Neural progenitor cell (in vitro differentiated cells): Measurements from ENCODE around the gene UBE2O. TPM values are rescaled to one million over a fixed set of nuclear protein-coding genes. Genes with fewer than 3 reads are reported as not detected.

Experiments
- DNase-seq: peaks from one replicate; pipeline ENCODE4 v3.0.0-alpha.2; 2016; ENCODE audit warnings: low spot score
- H2AFZ ChIP-seq: fragments of 200-600 bp; sonication (generic); replicated peaks from 2 replicates; pipeline ENCODE4 v1.6.1; 2016; ENCODE audit warnings: antibody characterized with exemption
- H3F3A ChIP-seq: fragments of 200-600 bp; sonication (generic); 2 replicates; pipeline ENCODE4 v1.6.1; 2016; ENCODE audit warnings: antibody characterized with exemption, low read depth
- H3K27ac ChIP-seq: fragments of 200-600 bp; sonication (generic); 2 replicates; pipeline ENCODE4 v1.5.1; 2016; ENCODE audit warnings: mild to moderate bottlenecking
- H3K27me3 ChIP-seq: fragments of 200-600 bp; sonication (generic); 2 replicates; pipeline ENCODE4 v1.6.1; 2016; ENCODE audit warnings: mild to moderate bottlenecking, moderate library complexity
- H3K36me3 ChIP-seq: fragments of 200-600 bp; sonication (generic); 2 replicates; pipeline ENCODE4 v1.5.1; 2016
- H3K4me1 ChIP-seq: fragments of 200-600 bp; sonication (generic); 2 replicates; pipeline ENCODE4 v1.6.1; 2016; ENCODE audit warnings: mixed run types
- H3K4me2 ChIP-seq: fragments of 200-600 bp; sonication (generic); 2 replicates; pipeline ENCODE4 v1.6.1; 2016
- H3K4me3 ChIP-seq: fragments of 200-600 bp; sonication (generic); 2 replicates; pipeline ENCODE4 v1.5.1; 2016
- H3K79me2 ChIP-seq: fragments of 200-600 bp; sonication (generic); 2 replicates; pipeline ENCODE4 v1.6.1; 2016; ENCODE audit warnings: low read depth
- H3K9ac ChIP-seq: fragments of 200-600 bp; sonication (generic); 2 replicates; pipeline ENCODE4 v1.6.1; 2016
- H3K9me3 ChIP-seq: fragments of 200-600 bp; sonication (generic); 2 replicates; pipeline ENCODE4 v1.5.1; 2016; ENCODE audit warnings: low read depth
- H4K20me1 ChIP-seq: fragments of 200-600 bp; sonication (generic); 2 replicates; pipeline ENCODE4 v1.6.1; 2016; ENCODE audit warnings: low read depth
- H3K27ac Mint-ChIP-seq: 3 replicates; pipeline ENCODE4 v1.8.0; 2021; ENCODE audit warnings: mixed read lengths
- H3K27me3 Mint-ChIP-seq: 2 replicates; pipeline ENCODE4 v1.8.0; 2022; ENCODE audit warnings: low read depth, mild to moderate bottlenecking, inconsistent platforms, moderate library complexity, mixed read lengths; ENCODE audit not compliant: insufficient read depth
- H3K36me3 Mint-ChIP-seq: 3 replicates; pipeline ENCODE4 v1.8.0; 2021; ENCODE audit warnings: mixed read lengths
- H3K4me1 Mint-ChIP-seq: 3 replicates; pipeline ENCODE4 v1.8.0; 2021; ENCODE audit warnings: mixed read lengths
- H3K4me3 Mint-ChIP-seq: 3 replicates; pipeline ENCODE4 v1.8.0; 2021; ENCODE audit warnings: mild to moderate bottlenecking, moderate library complexity, mixed read lengths
- H3K9me3 Mint-ChIP-seq: 3 replicates; pipeline ENCODE4 v1.8.0; 2020; ENCODE audit warnings: mixed read lengths
- CTCF ChIP-seq: fragments of 200-600 bp; sonication (generic); IDR thresholded peaks from 2 replicates; pipeline ENCODE4 v1.5.1; 2017; ENCODE audit warnings: antibody characterized with exemption, mild to moderate bottlenecking
- EZH2 ChIP-seq: fragments of 200-600 bp; sonication (generic); IDR thresholded peaks from 2 replicates; pipeline ENCODE4 v1.6.1; 2017; ENCODE audit warnings: antibody characterized with exemption, mild to moderate bottlenecking, moderate library complexity
- EZH2phosphoT487 ChIP-seq: fragments of 200-600 bp; sonication (generic); IDR thresholded peaks from 2 replicates; pipeline ENCODE4 v1.6.1; 2017; ENCODE audit warnings: antibody characterized with exemption
- total RNA-seq: library from RNA; depleted of rRNA; stranded (reverse); fragments of >200 nt; gene quantifications from 2 replicates; pipeline ENCODE4 v1.2.3, GENCODE V29; 2015; ENCODE audit warnings: low replicate concordance

UBE2O gene
- total RNA-seq, 1 donor from 2014 or later = 20.6 TPM

- Histone ChIP-seq H3K9me3 (no peaks in the 10 kb centered on the region), H3K27me3 (peaks cover 5% of the 10 kb centered on the region), H3K36me3 (no peaks in the 10 kb centered on the region), H3K79me2 (peaks cover 35% of the 10 kb centered on the region), H3K4me3 (peak overlapping the region; percentile 75), H3K27ac (no peak overlapping the region), H3K9ac (no peak overlapping the region), H3K4me1 (peaks cover 3% of the 10 kb centered on the region), H4K20me1 (no peaks in the 10 kb centered on the region), H3F3A (peaks cover 9% of the 10 kb centered on the region), H2AFZ (peak overlapping the region; percentile 88), H3K4me2 (peak overlapping the region; percentile 96)
- Mint-ChIP-seq H3K9me3 (no peaks in the 10 kb centered on the region), H3K36me3 (peaks cover 7% of the 10 kb centered on the region), H3K4me3 (peak overlapping the region; percentile 96), H3K27me3 (peaks cover 6% of the 10 kb centered on the region), H3K27ac (peak overlapping the region; percentile 100), H3K4me1 (peaks cover 30% of the 10 kb centered on the region)
- DNase-seq = no peak
- TF ChIP-seq EZH2phosphoT487 (no peak), EZH2 (no peak), CTCF (no peak)
These were observed 98.6 kb downstream of the UBE2O start for GRCh38 chr17:76354317-76354729.

GRCh38 chr17:76353599-76354316 is 99.2 kb downstream of the UBE2O start, which contains the start of gene PRPSAP1:
Gene PRPSAP1, minus strand, starts transcription at chr17:76353916. Its CDS starts 213 bp downstream, at chr17:76353703.
- Histone ChIP-seq H3K27me3 (peaks cover 5% of the 10 kb centered on the region), H3K9me3 (no peaks in the 10 kb centered on the region), H3F3A (peaks cover 9% of the 10 kb centered on the region), H3K4me1 (peaks cover 3% of the 10 kb centered on the region), H3K79me2 (peaks cover 35% of the 10 kb centered on the region), H3K36me3 (no peaks in the 10 kb centered on the region), H3K4me3 (peak within 1 kb of the TSS; percentile 75), H2AFZ (peak within 1 kb of the TSS; percentile 88), H3K9ac (peak within 1 kb of the TSS; percentile 74), H3K27ac (peak within 1 kb of the TSS; percentile 92), H4K20me1 (no peaks in the 10 kb centered on the region), H3K4me2 (peak within 1 kb of the TSS; percentile 96)
- Mint-ChIP-seq H3K27ac (peak within 1 kb of the TSS; percentile 100), H3K4me3 (peak within 1 kb of the TSS; percentile 98), H3K9me3 (no peaks in the 10 kb centered on the region), H3K27me3 (peaks cover 5% of the 10 kb centered on the region), H3K4me1 (peaks cover 30% of the 10 kb centered on the region), H3K36me3 (peaks cover 7% of the 10 kb centered on the region)
- DNase-seq = peak; percentile 96
- no peak for TF ChIP-seq CTCF
- no peak for TF ChIP-seq EZH2phosphoT487

GRCh38 chr17:76353004-76353598 is 99.9 kb downstream of the UBE2O start:
- H3K4me1 ChIP-seq = peaks cover 3% of the 10 kb centered on the region
- peak overlapping the region; percentile 47 for H3K9ac ChIP-seq
- no peaks in the 10 kb centered on the region for H3K9me3 ChIP-seq
- Mint-ChIP-seq H3K27ac (peak overlapping the region; percentile 93), H3K4me3 (peak overlapping the region; percentile 98), H3K9me3 (no peaks in the 10 kb centered on the region), H3K4me1 (peaks cover 30% of the 10 kb centered on the region), H3K36me3 (peaks cover 7% of the 10 kb centered on the region), H3K27me3 (peaks cover 5% of the 10 kb centered on the region)
- peak; percentile 15 for TF ChIP-seq EZH2phosphoT487
- TF ChIP-seq CTCF = no peak
- H3K27me3 ChIP-seq = peaks cover 5% of the 10 kb centered on the region
- no peaks in the 10 kb centered on the region for H3K36me3 ChIP-seq
- H2AFZ ChIP-seq = peak overlapping the region; percentile 83
- H3F3A ChIP-seq = peaks cover 9% of the 10 kb centered on the region
- peak overlapping the region; percentile 96 for H3K4me2 ChIP-seq
- H3K4me3 ChIP-seq = peak overlapping the region; percentile 75
- no peak overlapping the region for H3K27ac ChIP-seq
- peak; percentile 63 for DNase-seq
- H3K79me2 ChIP-seq = peaks cover 35% of the 10 kb centered on the region
- no peaks in the 10 kb centered on the region for H4K20me1 ChIP-seq
